Measurements from ENCODE around the gene DHRS7B.

DNA sequence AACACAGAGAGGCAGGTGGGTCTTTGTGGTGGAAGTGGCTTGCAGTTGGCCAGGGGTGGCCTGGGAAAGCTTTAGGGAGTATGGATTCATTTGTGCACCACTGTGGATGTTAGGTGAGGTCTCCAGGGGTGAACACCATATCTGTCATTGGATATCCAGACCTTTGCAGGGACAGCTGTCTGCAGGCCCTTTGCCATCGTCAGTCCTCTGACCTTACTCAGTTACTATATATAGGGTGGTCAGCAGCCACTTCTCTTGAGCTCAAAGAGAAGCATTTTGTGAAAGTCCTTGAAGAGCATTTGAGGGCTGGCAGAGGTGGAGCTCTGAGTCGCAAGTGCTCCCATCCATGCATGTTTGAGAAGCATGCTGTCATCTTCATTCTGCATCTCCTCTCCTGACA, 46.8 kb downstream of the DHRS7B start:
- TF ChIP-seq CTCF (IDR thresholded peaks at IDR 0.05; ENCODE audit: poor library complexity, severe bottlenecking) (no peak), RAD21 (conservative IDR thresholded peaks at IDR 0.05) (no peak), MXI1 (conservative IDR thresholded peaks at IDR 0.05; ENCODE audit: poor library complexity, severe bottlenecking) (no peak), SMC3 (conservative IDR thresholded peaks at IDR 0.05; ENCODE audit: poor library complexity) (no peak), EZH2 (IDR thresholded peaks at IDR 0.05; ENCODE audit: borderline replicate concordance, insufficient read depth, low read length, poor library complexity, severe bottlenecking) (no peak)
